H1 (cell line): Measurements from ENCODE around the gene RGS8.

ENCODE experiments used
- CBX8 ChIP-seq: fragments of 300-800, 300-1000 bp; sonication (generic); IDR thresholded peaks from 2 replicates; pipeline ENCODE4 v1.7.1; 2016; ENCODE audit warnings: low read depth, low read length, borderline replicate concordance
- RXRA ChIP-seq: IDR thresholded peaks from 2 replicates; pipeline ENCODE4 v1.6.1; 2011; ENCODE audit warnings: low read depth, mild to moderate bottlenecking, low read length, moderate library complexity; ENCODE audit not compliant: insufficient read depth

- TF ChIP-seq RXRA: no peak
- no peak for TF ChIP-seq CBX8
Measured at GRCh38 chr1:182682406-182682805, 2.0 kb downstream of the RGS8 start.
